Prostate gland (tissue), 2 donors: ENCODE data around the gene RGSL1.

Experiments
- CTCF ChIP-seq, 4 experiments: fragments of 200-600 bp in 2 of 4; fragments of 450-650 bp in 2 of 4; sonication (generic) in 2 of 4; IDR thresholded peaks; 1 replicate in 3 of 4; 2 replicates in 1 of 4; pipeline ENCODE4 v1.5.1; 2016 to 2019; ENCODE audit warnings: antibody characterized with exemption in 4 of 4, mild to moderate bottlenecking in 2 of 4, moderate library complexity in 2 of 4
- POLR2AphosphoS5 ChIP-seq: sonication (generic); formaldehyde crosslinking; IDR thresholded peaks from one replicate; pipeline ENCODE4 v1.6.1; 2017; ENCODE audit warnings: antibody characterized with exemption

- TF ChIP-seq CTCF (IDR thresholded peaks at IDR 0.05) (no peak), POLR2AphosphoS5 (no peak)
Measured at GRCh38 chr1:182410138-182410537, 39.8 kb upstream of the RGSL1 start.
